ENCODE data around the gene APOBEC4.

The APOBEC4 gene

GRCh38 chr1:183674886-183675285, 21.8 kb upstream of the APOBEC4 start:
- DNase-seq: no peak

GRCh38 chr1:183674339-183674738, 21.2 kb upstream of the APOBEC4 start:
- no peak for DNase-seq

- DNase-seq: no peak
Observed at GRCh38 chr1:183673605-183674323, 20.6 kb upstream of the APOBEC4 start.

GRCh38 chr1:183670169-183670568, 17.1 kb upstream of the APOBEC4 start:
- DNase-seq: no peak

- no peak for DNase-seq
Observed at GRCh38 chr1:183656355-183656754, 3.2 kb upstream of the APOBEC4 start.

- peak; percentile 68 to 73 for DNase-seq
Observed at GRCh38 chr1:183655562-183656075, 2.5 kb upstream of the APOBEC4 start.

GRCh38 chr1:183654706-183655105, 1.6 kb upstream of the APOBEC4 start:
- no peak for DNase-seq

- no peak for DNase-seq
Observed at GRCh38 chr1:183653876-183654451, 848 bp upstream of the APOBEC4 start.

- DNase-seq: no peak
Observed at GRCh38 chr1:183653462-183653794, 312 bp upstream of the APOBEC4 start.

- peak in 1 of 2 donors; percentile 36 for DNase-seq
Observed at GRCh38 chr1:183652107-183652506, 1.0 kb downstream of the APOBEC4 start.

- no peak for DNase-seq
Observed at GRCh38 chr1:183651612-183652011, 1.5 kb downstream of the APOBEC4 start.

- no peak for DNase-seq
Observed at GRCh38 chr1:183648042-183648441, 5.1 kb downstream of the APOBEC4 start.

- DNase-seq: no peak
Observed at GRCh38 chr1:183646776-183647175, 6.3 kb downstream of the APOBEC4 start.

GRCh38 chr1:183645531-183645930, 7.6 kb downstream of the APOBEC4 start:
- no peak for DNase-seq

- no peak for DNase-seq
Observed at GRCh38 chr1:183642166-183642565, 10.9 kb downstream of the APOBEC4 start.

- DNase-seq: no peak
Observed at GRCh38 chr1:183640193-183640592, 12.9 kb downstream of the APOBEC4 start.

- no peak for DNase-seq
Observed at GRCh38 chr1:183638649-183639387, 14.3 kb downstream of the APOBEC4 start.

GRCh38 chr1:183636783-183637182, 16.3 kb downstream of the APOBEC4 start:
- DNase-seq: no peak

- no peak for DNase-seq
Observed at GRCh38 chr1:183636334-183636682, 16.8 kb downstream of the APOBEC4 start.

GRCh38 chr1:183635606-183636333, 17.3 kb downstream of the APOBEC4 start, which contains the start of gene ARPC5:
ARPC5 (minus strand) TSS chr1:183635783; CDS start chr1:183635659, 124 bp downstream.
- DNase-seq: peak; percentile 96 to 98

- DNase-seq: no peak
Observed at GRCh38 chr1:183635099-183635605, 18.0 kb downstream of the APOBEC4 start.

GRCh38 chr1:183634429-183635065, 18.6 kb downstream of the APOBEC4 start:
- DNase-seq: no peak

All from CD4-positive, alpha-beta T cell treated with Interferon alpha-2 for 1 hour (primary cell).